Activated CD4-positive, CD25-positive, alpha-beta regulatory T cell (primary cell): Measurements from ENCODE around the gene TTC32.

Experiments used
- DNase-seq, 4 experiments: peaks; one replicate each; lab custom pipeline; 2025; lab: John Stamatoyannopoulos, UW

The TTC32 gene

DNA sequence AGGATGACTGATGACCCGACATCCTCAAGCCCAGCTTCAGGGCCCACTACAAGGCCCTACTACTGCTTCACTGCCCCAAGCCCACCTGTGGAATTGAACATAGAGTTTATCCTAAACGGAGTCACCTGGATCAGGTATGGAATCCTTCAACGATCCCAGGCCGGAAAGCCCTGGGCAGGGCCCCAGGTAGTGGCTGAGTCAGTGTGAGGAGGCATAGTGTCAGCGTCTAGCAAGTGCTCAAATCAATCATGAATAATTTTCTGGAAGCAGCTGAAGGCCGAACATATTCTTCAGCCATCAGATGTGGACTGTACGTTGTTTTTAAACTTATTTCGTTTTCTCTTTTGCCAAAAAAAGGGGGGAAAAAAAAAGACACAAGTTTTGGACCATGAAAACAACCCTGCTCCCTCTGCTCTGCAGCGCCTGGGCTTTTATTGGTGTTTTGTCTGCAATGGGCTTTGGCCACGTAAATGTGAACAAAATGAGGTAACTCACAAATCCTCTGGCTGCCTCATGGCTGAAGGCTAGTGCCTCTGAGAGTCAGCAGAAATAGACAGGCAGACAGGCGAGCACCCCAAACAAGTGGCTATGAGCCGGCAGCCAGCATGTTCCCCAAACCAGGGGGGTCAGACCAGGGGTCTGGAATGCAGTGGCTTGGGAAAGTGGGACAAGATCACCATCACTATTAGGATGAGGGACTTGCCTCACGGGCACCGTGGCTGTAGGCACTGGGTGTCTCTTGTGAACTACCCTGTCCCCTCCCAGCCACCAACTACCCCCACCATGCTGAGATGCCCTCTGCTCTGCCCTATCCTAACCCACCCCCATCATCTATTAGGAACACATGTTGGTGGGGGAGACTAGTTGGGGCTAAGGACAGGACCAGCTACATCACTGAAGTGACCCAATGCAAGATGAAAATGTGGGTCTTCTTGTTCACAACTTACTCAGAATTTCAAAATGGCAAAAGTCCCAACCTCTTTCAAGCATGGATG is 51.4 kb downstream of the TTC32 start:
- DNase-seq = no peak

DNA sequence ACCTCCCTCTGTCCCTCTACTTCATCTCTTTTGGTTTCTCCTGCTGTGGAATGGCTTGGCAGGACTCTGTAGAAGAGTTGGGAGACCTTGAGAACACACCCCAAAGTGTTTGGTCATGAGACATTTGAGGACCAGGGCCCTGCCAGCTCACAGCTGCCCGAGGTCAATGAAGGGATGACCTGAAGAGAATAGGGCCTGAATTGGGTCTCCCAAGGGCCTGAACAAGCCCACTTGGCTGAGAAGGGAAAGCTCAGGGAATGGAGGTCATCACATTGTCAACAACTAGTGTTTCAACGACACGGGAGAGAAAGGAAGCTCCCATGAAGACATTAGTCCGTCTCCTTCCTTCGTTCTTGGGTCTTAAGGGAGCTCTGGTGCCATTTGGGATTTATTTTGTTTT is 52.8 kb downstream of the TTC32 start:
- DNase-seq = no peak

DNA sequence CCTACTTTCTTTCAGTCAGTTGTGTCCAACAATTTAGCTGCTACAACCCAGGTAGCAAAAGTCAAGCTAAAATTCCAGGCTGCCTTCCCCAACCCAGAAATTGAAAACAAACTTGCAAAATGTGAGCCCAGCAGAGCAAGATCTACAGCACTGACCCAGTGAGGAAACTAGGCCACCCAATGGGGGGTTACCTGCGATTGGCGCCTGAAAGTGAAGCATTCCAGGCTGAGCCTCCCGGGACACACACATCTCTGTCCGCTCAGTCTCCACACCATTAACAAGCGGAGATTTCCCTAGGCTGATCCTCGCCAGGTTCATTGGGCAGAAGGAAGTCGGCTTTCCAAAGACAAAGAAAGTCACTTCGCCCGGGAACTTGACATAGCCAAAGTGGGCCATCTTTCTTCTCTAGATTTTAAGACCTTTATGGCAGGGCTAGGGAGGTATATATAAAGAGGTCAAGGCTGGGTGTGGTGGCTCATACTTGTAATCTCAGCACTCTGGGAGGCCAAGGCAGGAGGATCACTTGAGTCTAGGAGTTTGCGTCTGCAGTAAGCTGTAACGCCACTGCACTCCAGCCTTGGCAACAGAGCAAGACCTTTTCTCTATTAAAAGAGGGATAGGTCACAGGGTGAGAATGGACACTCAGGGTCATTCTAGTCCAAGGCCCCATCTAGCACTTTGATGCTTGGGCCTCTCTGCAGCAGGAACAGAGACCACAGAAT is 53.6 kb downstream of the TTC32 start:
- no peak for DNase-seq

DNA sequence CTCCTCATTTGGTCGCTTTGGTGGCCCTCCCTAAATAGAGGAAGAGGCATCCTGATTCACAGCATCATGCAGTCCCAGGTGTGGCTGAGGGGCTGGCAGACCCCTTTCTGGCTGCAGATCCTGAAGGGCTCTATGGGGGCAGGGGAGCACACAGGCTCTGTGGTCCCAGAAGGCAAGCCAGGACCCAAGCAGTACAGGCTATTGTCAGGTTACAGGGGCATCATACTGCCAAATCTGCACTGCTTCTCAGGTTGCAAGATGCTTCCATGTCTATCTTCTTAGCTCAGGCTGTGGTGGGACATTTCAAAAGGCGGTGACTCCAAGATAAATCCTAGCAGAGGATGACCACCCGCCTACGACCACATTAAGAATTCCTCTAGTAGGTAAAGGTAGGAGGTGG is 54.3 kb downstream of the TTC32 start:
- no peak for DNase-seq
